HG02571 (cell line): Measurements from ENCODE around the gene OCLN.
A peak's percentile ranks its signal among the peaks of the same experiment; 100 is the strongest.
"Not testable (repeated sequence)": the region's sequence is repeated elsewhere in the genome, so short reads cannot be mapped to it uniquely, and the experiment has no call there.

Experiments used
- ATAC-seq: cut with Tn5 transposase; IDR thresholded peaks from one replicate; pipeline ENCODE4 v1.9.1; 2021; ENCODE audit warnings: mild to moderate bottlenecking, moderate library complexity; ENCODE audit not compliant: unreplicated experiment

Gene OCLN

DNA sequence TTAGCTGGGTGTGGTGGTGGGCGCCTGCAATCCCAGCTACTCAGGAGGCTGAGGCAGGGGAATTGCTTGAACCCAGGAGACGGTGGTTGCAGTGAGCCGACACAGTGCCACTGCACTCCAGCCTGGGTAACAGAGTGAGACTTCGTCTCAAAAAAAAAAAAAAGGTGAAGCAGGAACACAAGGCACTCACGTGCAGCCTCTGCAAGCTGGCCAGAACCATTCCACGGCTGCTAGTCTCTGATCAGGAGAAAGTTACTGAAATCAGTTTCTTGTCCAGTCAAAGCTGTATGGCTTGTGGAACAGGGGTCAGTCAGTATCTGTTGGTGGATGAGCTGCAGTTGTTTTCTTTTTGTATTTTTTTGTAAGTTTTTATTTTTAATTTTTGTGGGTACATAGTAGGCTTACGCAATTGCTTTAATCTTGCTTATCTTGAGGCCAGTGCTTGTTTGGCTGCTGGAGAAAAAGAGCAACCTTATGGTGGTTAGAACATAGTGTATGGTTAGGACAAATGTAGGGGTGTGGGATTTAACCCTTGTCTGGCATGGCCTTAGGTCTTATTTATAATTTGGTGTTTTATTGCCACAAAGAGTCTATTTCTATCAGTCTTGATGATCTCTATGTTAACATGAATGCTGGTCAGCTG lies 34.7 kb downstream of the OCLN start:
- ATAC-seq, result no peak

DNA sequence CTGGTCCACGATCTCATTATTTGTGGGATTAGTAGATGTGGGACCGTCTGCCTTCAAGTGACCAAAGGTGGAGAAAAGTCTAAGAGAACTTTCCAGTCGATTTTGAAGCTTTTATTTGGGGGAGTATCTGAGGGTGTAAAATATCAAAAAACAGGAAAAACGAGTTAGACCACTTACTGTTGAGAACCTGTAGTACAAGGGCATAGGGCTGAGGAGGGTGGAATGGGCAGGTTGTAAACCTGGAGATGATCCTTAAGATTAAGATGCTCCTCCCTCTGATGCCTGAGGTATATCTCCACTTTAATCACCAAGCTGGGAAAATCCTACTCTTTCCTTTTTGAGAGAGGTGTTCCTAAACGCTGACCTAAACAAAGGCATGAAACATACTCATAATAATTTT lies 35.4 kb downstream of the OCLN start:
- ATAC-seq, result no peak

- ATAC-seq, result no peak
These were observed 36.0 kb downstream of the OCLN start for GRCh38 chr5:69528609-69529008.

DNA sequence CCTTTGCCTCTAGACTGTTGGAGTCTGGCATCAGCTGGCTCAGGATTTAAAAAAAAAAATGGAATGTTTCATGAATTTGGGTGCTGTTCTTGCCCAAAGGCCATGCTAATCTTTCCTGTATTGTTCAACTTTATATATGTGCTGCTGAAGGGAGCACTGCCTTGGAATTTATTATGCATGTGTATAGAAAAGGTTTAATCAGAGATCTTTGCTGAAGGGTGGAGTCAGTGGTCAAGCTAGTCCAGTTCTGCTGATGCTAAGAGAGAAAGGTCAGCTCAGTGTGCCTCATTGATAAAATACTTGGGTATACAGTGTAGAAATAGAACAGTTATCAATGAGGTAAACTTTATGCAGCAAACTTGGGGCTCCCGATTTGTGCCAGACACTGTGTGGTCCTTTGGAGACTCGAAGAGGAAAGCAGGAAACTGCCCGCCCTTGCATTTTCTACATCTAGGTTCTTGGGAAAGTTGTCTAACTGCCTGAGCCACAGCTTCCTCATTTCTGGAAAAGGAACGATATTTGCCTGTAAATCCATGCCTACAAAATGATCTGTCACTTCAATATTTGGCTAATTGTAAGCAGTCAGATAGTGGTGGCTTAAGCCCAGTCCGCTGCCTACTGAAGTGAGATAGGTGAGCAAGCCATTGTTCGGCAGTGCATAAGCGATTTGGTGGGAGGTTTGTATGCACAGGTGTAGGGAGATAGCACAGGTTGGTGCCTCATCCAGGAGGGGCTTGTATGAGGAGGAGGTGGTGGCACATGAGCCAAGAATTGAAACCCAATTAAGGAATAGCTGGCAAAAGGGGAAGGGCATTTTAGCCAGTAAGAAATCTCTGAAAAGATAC lies 38.2 kb downstream of the OCLN start:
- no peak for ATAC-seq

DNA sequence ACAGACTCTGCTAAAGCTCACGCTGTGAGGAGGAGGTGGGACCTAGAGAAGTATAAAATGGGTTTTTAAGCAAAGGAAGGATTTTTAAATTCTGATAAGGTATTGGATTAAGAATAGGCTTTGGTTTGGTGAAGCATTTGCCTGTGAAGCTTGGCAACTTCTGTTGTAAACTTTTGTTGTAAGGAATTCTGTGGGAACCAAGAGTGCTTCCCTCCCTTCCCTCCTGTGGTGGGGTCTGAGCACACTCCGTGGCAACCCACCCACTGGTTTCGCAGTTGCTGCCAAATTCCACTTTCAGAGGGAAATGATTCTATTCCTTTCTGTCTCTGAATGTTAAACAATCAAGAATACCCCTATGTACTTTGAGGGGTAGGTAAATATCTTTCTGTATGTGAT lies 38.8 kb downstream of the OCLN start:
- no peak for ATAC-seq

DNA sequence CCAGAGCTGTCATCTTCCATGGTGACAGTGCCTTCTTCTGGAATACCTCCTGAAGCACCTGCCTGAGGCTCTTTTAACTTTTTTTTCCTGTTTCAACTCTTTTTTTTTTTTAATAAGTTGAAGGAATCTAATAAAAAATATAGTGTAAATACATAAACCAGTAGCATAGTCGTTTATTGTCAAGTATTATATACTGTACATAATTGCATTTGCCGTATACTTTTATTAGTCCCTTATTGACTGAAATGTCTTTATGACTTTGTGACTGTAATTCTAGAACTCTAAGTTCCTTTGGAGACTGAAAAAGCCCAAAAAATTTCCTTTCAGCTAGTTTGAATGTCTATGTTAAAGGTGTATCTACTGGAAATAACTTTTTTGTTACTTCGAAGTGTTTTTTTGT lies 45.3 kb downstream of the OCLN start:
- ATAC-seq, result not testable (repeated sequence)

GRCh38 chr5:69538735-69539134 lies 46.1 kb downstream of the OCLN start:
- not testable (repeated sequence) for ATAC-seq

- ATAC-seq, result not testable (repeated sequence)
These were observed 48.8 kb downstream of the OCLN start for GRCh38 chr5:69541347-69541746.

GRCh38 chr5:69542838-69543618 lies 50.4 kb downstream of the OCLN start:
- not testable (repeated sequence) for ATAC-seq

DNA sequence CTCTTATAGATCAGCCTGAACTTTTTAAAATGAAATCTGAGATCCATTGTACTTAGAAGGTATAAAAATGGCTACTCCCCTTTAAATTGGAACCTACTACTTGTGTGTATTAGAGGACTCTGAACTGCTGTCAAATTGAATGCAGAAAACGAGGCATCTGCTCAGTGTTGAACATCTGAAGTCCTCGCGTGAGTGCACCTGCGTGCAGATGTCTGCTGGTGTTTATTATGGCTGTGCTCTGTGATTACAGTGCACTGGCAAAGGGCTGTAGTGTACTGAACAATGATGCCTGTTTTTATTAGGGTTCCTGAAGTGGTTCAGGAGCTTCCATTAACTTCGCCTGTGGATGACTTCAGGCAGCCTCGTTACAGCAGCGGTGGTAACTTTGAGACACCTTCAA lies 52.0 kb downstream of the OCLN start:
- ATAC-seq, result not testable (repeated sequence)

- peak; percentile 95 for ATAC-seq
These were observed 67.3 kb downstream of the OCLN start, which contains the start of gene GTF2H2C for GRCh38 chr5:69559908-69560330. Gene GTF2H2C, plus strand, starts transcription at chr5:69560191. Its CDS starts 4,942 bp downstream, at chr5:69565133.

- not testable (repeated sequence) for ATAC-seq
These were observed 68.2 kb downstream of the OCLN start for GRCh38 chr5:69560587-69561431.

- not testable (repeated sequence) for ATAC-seq
These were observed 73.6 kb downstream of the OCLN start for GRCh38 chr5:69566172-69566571.

DNA sequence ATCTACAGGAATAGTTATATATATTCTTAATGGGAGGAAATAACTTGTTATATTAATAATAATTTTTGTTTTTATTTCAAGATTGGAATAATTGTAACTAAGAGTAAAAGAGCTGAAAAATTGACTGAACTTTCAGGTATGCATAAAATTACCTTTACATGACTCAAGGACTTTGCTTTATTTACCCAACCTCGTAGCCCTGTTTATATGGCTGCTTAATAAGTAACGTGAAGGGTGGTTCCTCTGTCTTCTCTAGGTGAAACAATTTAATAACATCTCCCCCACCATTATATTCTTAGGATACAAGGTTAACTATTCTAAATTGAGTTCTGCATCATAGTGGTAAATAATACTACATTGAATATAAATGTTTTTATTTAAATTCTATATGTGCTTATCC lies 75.5 kb downstream of the OCLN start:
- ATAC-seq, result not testable (repeated sequence)

- not testable (repeated sequence) for ATAC-seq
These were observed 90.8 kb downstream of the OCLN start for GRCh38 chr5:69583356-69583755.

GRCh38 chr5:69596114-69596840 lies 103.7 kb downstream of the OCLN start:
- not testable (repeated sequence) for ATAC-seq

GRCh38 chr5:69601947-69602346 lies 109.4 kb downstream of the OCLN start:
- not testable (repeated sequence) for ATAC-seq

DNA sequence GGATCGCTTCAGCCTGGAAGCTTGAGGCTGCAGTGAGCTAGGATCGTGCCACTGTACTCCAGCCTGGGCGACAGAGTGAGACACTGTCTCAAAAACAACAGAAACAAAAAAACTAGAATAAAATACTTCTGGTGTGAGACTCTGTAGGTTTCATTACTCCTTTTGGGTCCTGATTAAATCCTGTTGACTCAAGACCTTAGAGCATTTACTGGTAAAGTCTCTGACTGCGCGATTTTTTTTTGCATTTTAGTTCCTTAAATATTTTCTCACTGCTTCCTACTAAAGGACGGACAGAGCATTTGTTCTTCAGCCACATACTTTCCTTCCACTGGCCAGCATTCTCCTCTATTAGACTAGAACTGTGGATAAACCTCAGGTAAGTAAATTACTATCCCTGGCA lies 114.2 kb downstream of the OCLN start:
- ATAC-seq, result not testable (repeated sequence)
